Keratinocyte (primary cell): ENCODE data around the gene KLHDC3. TPM values are rescaled to one million over a fixed set of nuclear protein-coding genes. Genes with fewer than 3 reads are reported as not detected.

ENCODE experiments used
- DNase-seq: peaks from one replicate; pipeline ENCODE4 v3.0.0-alpha.2; 2011; ENCODE audit warnings: low read depth, missing footprints, low spot score
- FAIRE-seq: peaks from 2 replicates; lab custom pipeline; 2011; peaks lifted over from hg19 to GRCh38; lab: Jason Lieb, UNC
- H2AFZ ChIP-seq: 2 replicates; pipeline ENCODE4 v1.6.0; 2012; ENCODE audit warnings: low read length, control low read depth, inconsistent platforms; ENCODE audit not compliant: control insufficient read depth
- H3K27ac ChIP-seq: 2 replicates; pipeline ENCODE4 v1.5.1; 2011; ENCODE audit warnings: low read length; ENCODE audit not compliant: control insufficient read depth, insufficient read depth
- H3K27me3 ChIP-seq: 3 replicates; pipeline ENCODE4 v1.6.0; 2011; ENCODE audit warnings: low read length; ENCODE audit not compliant: control insufficient read depth, insufficient read depth; ENCODE audit errors: extremely low read depth
- H3K36me3 ChIP-seq, 2 experiments: 2 replicates in 1 of 2; 3 replicates in 1 of 2; pipeline ENCODE4 v1.5.1; 2011; ENCODE audit warnings: low read length in 2 of 2, mild to moderate bottlenecking in 1 of 2; ENCODE audit not compliant: control insufficient read depth in 2 of 2, insufficient read depth in 2 of 2; ENCODE audit errors: extremely low read depth in 1 of 2
- H3K4me1 ChIP-seq: 3 replicates; pipeline ENCODE4 v1.5.1; 2011; ENCODE audit warnings: low read length; ENCODE audit not compliant: control insufficient read depth, insufficient read depth; ENCODE audit errors: extremely low read depth
- H3K4me2 ChIP-seq: 3 replicates; pipeline ENCODE4 v1.6.0; 2011; ENCODE audit warnings: low read depth, low read length; ENCODE audit not compliant: control insufficient read depth, insufficient read depth; ENCODE audit errors: extremely low read depth
- H3K4me3 ChIP-seq, 3 experiments: fragments of 200-600 bp in 1 of 3; sonication (generic) in 1 of 3; 2 replicates in 2 of 3; 3 replicates in 1 of 3; pipeline ENCODE4 v1.5.1; 2011 to 2016; ENCODE audit warnings: low read length in 3 of 3, mild to moderate bottlenecking in 3 of 3, control low read depth in 2 of 3, inconsistent platforms in 1 of 3, low read depth in 1 of 3, mixed read lengths in 1 of 3, mixed run types in 1 of 3, moderate library complexity in 1 of 3; ENCODE audit not compliant: control insufficient read depth in 2 of 3, insufficient read depth in 2 of 3; ENCODE audit errors: extremely low read depth in 1 of 3
- H3K79me2 ChIP-seq: 2 replicates; pipeline ENCODE4 v1.6.0; 2012; ENCODE audit warnings: low read length; ENCODE audit not compliant: control insufficient read depth, insufficient read depth
- H3K9ac ChIP-seq: 3 replicates; pipeline ENCODE4 v1.6.0; 2011; ENCODE audit warnings: low read length; ENCODE audit not compliant: control insufficient read depth, insufficient read depth; ENCODE audit errors: extremely low read depth
- H3K9me1 ChIP-seq: 3 replicates; pipeline ENCODE4 v1.6.0; 2011; ENCODE audit warnings: low read length; ENCODE audit not compliant: control insufficient read depth, insufficient read depth; ENCODE audit errors: extremely low read depth
- H3K9me3 ChIP-seq: 2 replicates; pipeline ENCODE4 v1.5.1; 2012; ENCODE audit warnings: low read depth, low read length; ENCODE audit not compliant: control insufficient read depth
- H4K20me1 ChIP-seq: 3 replicates; pipeline ENCODE4 v1.6.0; 2011; ENCODE audit warnings: low read length; ENCODE audit not compliant: control insufficient read depth, insufficient read depth; ENCODE audit errors: extremely low read depth
- EZH2 ChIP-seq: IDR thresholded peaks from one replicate; pipeline ENCODE4 v1.6.1; 2012; ENCODE audit warnings: inconsistent platforms, mild to moderate bottlenecking, low read length, moderate library complexity
- dilution Hi-C: fragments of 300-500 bp; cut with MboI; formaldehyde crosslinking; loops from one replicate; pipeline ENCODE4 v1.7.0; 2020; ENCODE audit warnings: low sequenced_read_pairs; ENCODE audit not compliant: extremely low pct_ligation_motif_present
- polyA plus RNA-seq, 5 experiments: library from polyadenylated mRNA; depleted of rRNA in 3 of 5; stranded (reverse) in 3 of 5; stranded (forward) in 1 of 5; unstranded in 1 of 5; fragments of >200 nt; gene quantifications; 1 replicate in 1 of 5; 2 replicates in 3 of 5; 3 replicates in 1 of 5; pipeline versions ENCODE4 v1.2.1 to v1.2.3, GENCODE V29; 2011 to 2012; ENCODE audit warnings: missing spikeins in 2 of 5, low read depth in 1 of 5, low replicate concordance in 1 of 5
- TF ChIP-seq, protein P1 (sequence below), 3 experiments: IDR thresholded peaks in 1 of 3; conservative IDR thresholded peaks in 1 of 3; optimal IDR thresholded peaks in 1 of 3; 2 replicates in 2 of 3; 3 replicates in 1 of 3; pipeline versions ENCODE3 to v1.5.1; 2011; ENCODE audit warnings: low read length in 3 of 3, mild to moderate bottlenecking in 3 of 3, moderate library complexity in 2 of 3, control low read depth in 1 of 3, inconsistent platforms in 1 of 3; ENCODE audit not compliant: insufficient read depth in 2 of 3; ENCODE audit errors: extremely low read depth in 1 of 3

Gene KLHDC3
- polyA plus RNA-seq, 1 donor (not counting 4 experiments of a cell fraction or from before 2014, with no cell fraction given), result 24.8 TPM

DNA sequence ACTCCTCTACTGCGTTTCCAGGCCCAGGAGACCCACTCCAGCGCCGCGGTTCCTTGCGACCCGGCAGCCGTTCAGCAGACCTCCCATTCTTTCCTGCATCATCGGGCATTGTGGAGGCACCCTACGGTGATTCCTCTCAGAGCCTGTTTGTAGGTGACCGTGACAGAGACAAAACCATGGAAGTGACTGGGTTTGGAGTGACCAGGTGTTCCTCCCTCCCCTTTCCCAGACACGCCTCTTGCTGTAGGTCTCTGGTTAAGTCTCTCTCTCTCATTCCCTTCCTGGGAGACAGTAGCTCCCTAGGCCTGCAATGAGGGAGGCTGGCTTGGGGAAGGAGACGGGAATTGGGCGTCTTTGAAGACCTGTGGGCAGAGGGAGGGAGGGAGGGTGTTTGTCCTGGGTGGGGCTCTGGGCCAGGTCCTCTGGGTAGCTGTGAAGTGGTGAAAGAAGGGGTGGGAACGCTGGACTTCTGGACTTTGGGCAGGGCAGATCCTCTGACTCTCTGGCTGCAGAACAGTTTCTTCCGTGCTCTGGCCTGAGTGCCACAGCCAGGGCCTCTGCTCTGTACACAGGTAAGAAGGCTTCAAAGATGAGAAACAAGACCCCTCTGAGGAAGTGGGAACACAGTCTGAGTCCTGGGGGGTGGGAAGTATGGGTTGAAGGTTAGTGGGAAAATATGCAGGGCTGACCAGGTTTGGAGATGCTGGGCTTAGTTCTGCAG is 46.1 kb downstream of the KLHDC3 start:
- dilution Hi-C loops, result no loop called here
- peak overlapping the region; percentile 90 for H3K4me2 ChIP-seq
- peak overlapping the region; percentile 98 for H3K9ac ChIP-seq
- H3K36me3 ChIP-seq, result peaks cover 6 to 12% of the 10 kb centered on the region in 2 experiments
- no peaks in the 10 kb centered on the region for H3K27me3 ChIP-seq
- DNase-seq, result no peak
- H3K4me3 ChIP-seq, result peak overlapping the region; percentile 56 to 99 (median 92)
- peak overlapping the region; percentile 99 for H3K27ac ChIP-seq
- H3K79me2 ChIP-seq, result peaks cover 16% of the 10 kb centered on the region
- peak; percentile 23 for FAIRE-seq
- peaks cover 12% of the 10 kb centered on the region for H3K4me1 ChIP-seq
- H3K9me1 ChIP-seq, result no peaks in the 10 kb centered on the region
- peak overlapping the region; percentile 99 for H2AFZ ChIP-seq
- H3K9me3 ChIP-seq, result no peaks in the 10 kb centered on the region
- no peaks in the 10 kb centered on the region for H4K20me1 ChIP-seq
- no peak for TF ChIP-seq EZH2
- TF ChIP-seq, protein P1, sequence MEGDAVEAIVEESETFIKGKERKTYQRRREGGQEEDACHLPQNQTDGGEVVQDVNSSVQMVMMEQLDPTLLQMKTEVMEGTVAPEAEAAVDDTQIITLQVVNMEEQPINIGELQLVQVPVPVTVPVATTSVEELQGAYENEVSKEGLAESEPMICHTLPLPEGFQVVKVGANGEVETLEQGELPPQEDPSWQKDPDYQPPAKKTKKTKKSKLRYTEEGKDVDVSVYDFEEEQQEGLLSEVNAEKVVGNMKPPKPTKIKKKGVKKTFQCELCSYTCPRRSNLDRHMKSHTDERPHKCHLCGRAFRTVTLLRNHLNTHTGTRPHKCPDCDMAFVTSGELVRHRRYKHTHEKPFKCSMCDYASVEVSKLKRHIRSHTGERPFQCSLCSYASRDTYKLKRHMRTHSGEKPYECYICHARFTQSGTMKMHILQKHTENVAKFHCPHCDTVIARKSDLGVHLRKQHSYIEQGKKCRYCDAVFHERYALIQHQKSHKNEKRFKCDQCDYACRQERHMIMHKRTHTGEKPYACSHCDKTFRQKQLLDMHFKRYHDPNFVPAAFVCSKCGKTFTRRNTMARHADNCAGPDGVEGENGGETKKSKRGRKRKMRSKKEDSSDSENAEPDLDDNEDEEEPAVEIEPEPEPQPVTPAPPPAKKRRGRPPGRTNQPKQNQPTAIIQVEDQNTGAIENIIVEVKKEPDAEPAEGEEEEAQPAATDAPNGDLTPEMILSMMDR (optimal IDR thresholded peaks at IDR 0.05 in 1 of 3, IDR thresholded peaks at IDR 0.05 in 1 of 3, conservative IDR thresholded peaks at IDR 0.05 in 1 of 3; ENCODE audit: extremely low read depth in 1 of 3, insufficient read depth in 2 of 3, low read length in 3 of 3), result no peak

DNA sequence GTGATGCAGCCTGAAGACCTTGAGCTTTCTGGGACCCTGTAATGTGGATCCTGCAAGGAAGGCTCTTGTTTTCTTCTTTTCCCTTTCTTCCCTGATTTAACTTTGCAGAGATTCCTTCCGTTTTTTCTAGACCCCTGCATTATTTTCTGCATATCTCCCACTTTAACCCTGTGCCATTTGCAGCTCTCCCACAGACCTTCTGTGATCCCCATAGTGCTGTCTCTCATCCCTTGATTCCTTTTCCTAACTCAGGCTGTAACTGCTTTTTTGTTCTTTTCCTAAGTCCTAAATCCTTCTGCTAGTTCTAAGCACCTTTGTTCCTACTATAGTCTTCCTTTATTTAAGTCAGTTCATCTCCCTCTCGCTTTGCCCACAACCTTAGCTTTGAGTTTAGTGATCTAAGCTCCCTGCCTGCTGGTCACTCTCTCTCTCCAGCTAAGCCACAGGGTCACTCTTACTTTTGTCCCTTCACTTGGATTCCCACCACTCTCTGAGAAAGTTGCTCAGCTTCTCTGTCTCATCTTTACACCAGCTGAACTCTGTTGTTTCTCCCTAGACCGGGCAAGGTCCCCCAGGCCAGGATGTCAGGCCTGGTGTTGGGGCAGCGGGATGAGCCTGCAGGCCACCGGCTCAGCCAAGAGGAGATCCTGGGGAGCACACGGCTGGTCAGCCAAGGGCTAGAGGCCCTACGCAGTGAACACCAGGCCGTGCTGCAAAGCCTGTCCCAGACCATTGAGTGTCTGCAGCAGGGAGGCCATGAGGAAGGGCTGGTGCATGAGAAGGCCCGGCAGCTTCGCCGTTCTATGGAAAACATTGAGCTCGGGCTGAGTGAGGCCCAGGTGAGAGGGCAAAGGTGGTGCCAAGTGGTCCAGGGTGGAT is 46.9 kb downstream of the KLHDC3 start:
- no peak for TF ChIP-seq EZH2
- TF ChIP-seq, protein P1 (optimal IDR thresholded peaks at IDR 0.05 in 1 of 3, IDR thresholded peaks at IDR 0.05 in 1 of 3, conservative IDR thresholded peaks at IDR 0.05 in 1 of 3; ENCODE audit: extremely low read depth in 1 of 3, insufficient read depth in 2 of 3, low read length in 3 of 3), result no peak
- no peaks in the 10 kb centered on the region for H3K27me3 ChIP-seq
- peaks cover 16% of the 10 kb centered on the region for H3K79me2 ChIP-seq
- H3K4me1 ChIP-seq, result peaks cover 12% of the 10 kb centered on the region
- dilution Hi-C loops, result no loop called here
- peaks cover 5 to 8% of the 10 kb centered on the region in 2 experiments for H3K36me3 ChIP-seq
- H3K4me3 ChIP-seq, result peak overlapping the region in 1 of 3 experiments; percentile 56
- no peaks in the 10 kb centered on the region for H4K20me1 ChIP-seq
- H3K9ac ChIP-seq, result no peak overlapping the region
- no peak for DNase-seq
- H3K9me3 ChIP-seq, result no peaks in the 10 kb centered on the region
- H3K27ac ChIP-seq, result no peak overlapping the region
- H3K4me2 ChIP-seq, result peak overlapping the region; percentile 90
- no peak for FAIRE-seq
- no peaks in the 10 kb centered on the region for H3K9me1 ChIP-seq
- no peak overlapping the region for H2AFZ ChIP-seq
